WI38 (cell line): ENCODE measurements around the gene ARHGAP5.
A peak's percentile ranks its signal among the peaks of the same experiment; 100 is the strongest.

ENCODE experiments used
- H3K4me3 ChIP-seq: 2 replicates; pipeline ENCODE4 v1.5.1; 2011; ENCODE audit warnings: low read depth, mild to moderate bottlenecking, control low read depth, low read length
- TF ChIP-seq, protein P1 (sequence below): IDR thresholded peaks from 2 replicates; pipeline ENCODE4 v1.5.1; 2012; ENCODE audit warnings: low read depth, mild to moderate bottlenecking, control low read depth, low read length

Gene ARHGAP5

GRCh38 chr14:32076278-32077080 is 625 bp upstream of the ARHGAP5 start:
- peak overlapping the region; percentile 95 for H3K4me3 ChIP-seq
- TF ChIP-seq, protein P1, sequence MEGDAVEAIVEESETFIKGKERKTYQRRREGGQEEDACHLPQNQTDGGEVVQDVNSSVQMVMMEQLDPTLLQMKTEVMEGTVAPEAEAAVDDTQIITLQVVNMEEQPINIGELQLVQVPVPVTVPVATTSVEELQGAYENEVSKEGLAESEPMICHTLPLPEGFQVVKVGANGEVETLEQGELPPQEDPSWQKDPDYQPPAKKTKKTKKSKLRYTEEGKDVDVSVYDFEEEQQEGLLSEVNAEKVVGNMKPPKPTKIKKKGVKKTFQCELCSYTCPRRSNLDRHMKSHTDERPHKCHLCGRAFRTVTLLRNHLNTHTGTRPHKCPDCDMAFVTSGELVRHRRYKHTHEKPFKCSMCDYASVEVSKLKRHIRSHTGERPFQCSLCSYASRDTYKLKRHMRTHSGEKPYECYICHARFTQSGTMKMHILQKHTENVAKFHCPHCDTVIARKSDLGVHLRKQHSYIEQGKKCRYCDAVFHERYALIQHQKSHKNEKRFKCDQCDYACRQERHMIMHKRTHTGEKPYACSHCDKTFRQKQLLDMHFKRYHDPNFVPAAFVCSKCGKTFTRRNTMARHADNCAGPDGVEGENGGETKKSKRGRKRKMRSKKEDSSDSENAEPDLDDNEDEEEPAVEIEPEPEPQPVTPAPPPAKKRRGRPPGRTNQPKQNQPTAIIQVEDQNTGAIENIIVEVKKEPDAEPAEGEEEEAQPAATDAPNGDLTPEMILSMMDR = no peak

GRCh38 chr14:32078023-32078857 is 1.1 kb downstream of the ARHGAP5 start:
- TF ChIP-seq, protein P1 = no peak

DNA sequence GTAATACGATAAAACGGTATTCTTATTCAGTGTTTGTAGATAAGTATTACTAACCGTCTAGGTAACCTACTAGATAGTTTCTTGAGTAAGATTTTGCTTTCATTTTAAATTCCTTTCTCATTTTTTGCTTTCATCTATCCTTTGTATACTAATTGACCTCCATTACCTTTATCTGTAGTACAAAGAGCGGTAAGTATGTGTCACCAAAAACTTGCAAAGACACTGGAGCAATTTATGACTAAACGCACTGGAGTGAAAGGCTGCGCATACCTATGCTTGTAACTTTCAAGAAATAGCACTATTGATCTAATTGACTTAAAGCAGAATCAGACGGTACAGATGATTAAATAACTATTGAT is 1.7 kb downstream of the ARHGAP5 start:
- H3K4me3 ChIP-seq = peak overlapping the region; percentile 95
- TF ChIP-seq, protein P1 = no peak

More at GRCh38 chr14:32078023-32078857, 1.1 kb downstream of the ARHGAP5 start:
- H3K4me3 ChIP-seq = peak overlapping the region; percentile 95

GRCh38 chr14:32079264-32079663 is 2.2 kb downstream of the ARHGAP5 start:
- H3K4me3 ChIP-seq = peak overlapping the region; percentile 95

GRCh38 chr14:32080001-32080510 is 3.0 kb downstream of the ARHGAP5 start:
- TF ChIP-seq, protein P1 = no peak
- no peak overlapping the region for H3K4me3 ChIP-seq

More at GRCh38 chr14:32079264-32079663, 2.2 kb downstream of the ARHGAP5 start:
- TF ChIP-seq, protein P1 = no peak

GRCh38 chr14:32081901-32082300 is 4.8 kb downstream of the ARHGAP5 start:
- no peak overlapping the region for H3K4me3 ChIP-seq
- TF ChIP-seq, protein P1 = no peak

GRCh38 chr14:32083315-32083624 is 6.2 kb downstream of the ARHGAP5 start:
- H3K4me3 ChIP-seq = no peak overlapping the region

More at GRCh38 chr14:32083315-32083624, 6.2 kb downstream of the ARHGAP5 start:
- TF ChIP-seq, protein P1 = no peak
